Panc1 (cell line): Measurements from ENCODE around the gene PPEF1.

ENCODE experiments used
- REST ChIP-seq, 2 experiments: IDR thresholded peaks; 2 replicates each; pipeline ENCODE4 v1.6.1; 2011 to 2012; ENCODE audit warnings: low read depth in 2 of 2, control low read depth in 1 of 2, low read length in 1 of 2, mild to moderate bottlenecking in 1 of 2, moderate library complexity in 1 of 2; ENCODE audit not compliant: insufficient read depth in 1 of 2
- TF ChIP-seq, protein P1 (sequence below): fragments of 450-650 bp; IDR thresholded peaks from 2 replicates; pipeline ENCODE4 v1.5.1; 2017; ENCODE audit warnings: mild to moderate bottlenecking

DNA sequence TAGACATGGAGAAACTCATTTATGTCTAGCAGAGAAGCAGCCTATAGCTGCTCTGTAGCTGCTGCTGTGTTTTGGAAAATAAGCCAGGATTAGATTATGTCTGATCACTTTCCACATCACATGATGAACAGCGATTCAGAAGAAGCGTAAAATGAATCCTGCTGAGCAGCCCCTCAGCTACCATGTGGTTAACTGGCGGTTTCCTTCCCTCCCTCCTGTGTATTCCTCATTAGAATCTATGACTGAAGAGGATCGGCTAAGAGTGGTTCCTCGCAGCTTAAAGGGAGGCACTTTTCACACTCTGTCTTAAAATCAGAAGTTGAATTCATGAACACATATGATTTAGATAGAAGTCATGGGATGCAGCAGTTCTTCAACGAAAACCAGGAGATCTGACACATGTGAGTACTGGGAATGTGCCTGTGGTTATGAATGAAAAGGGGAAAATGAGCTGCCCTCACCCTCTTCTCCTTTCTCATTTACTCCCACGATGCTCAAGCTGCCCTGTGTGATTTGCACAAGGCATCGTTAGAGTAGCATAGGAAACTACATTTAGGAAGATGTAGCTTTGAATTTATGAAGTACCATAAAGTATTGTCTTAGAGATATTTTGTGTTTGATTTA is at the start of gene PPEF1:
- TF ChIP-seq, protein P1, sequence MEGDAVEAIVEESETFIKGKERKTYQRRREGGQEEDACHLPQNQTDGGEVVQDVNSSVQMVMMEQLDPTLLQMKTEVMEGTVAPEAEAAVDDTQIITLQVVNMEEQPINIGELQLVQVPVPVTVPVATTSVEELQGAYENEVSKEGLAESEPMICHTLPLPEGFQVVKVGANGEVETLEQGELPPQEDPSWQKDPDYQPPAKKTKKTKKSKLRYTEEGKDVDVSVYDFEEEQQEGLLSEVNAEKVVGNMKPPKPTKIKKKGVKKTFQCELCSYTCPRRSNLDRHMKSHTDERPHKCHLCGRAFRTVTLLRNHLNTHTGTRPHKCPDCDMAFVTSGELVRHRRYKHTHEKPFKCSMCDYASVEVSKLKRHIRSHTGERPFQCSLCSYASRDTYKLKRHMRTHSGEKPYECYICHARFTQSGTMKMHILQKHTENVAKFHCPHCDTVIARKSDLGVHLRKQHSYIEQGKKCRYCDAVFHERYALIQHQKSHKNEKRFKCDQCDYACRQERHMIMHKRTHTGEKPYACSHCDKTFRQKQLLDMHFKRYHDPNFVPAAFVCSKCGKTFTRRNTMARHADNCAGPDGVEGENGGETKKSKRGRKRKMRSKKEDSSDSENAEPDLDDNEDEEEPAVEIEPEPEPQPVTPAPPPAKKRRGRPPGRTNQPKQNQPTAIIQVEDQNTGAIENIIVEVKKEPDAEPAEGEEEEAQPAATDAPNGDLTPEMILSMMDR = no peak
- no peak for TF ChIP-seq REST (IDR thresholded peaks at IDR 0.05; ENCODE audit: insufficient read depth in 1 of 2, low read depth in 2 of 2, low read length in 1 of 2)
